Esophagus (tissue), 2 donors: Measurements from ENCODE around the gene PDGFA. TPM values are rescaled to one million over a fixed set of nuclear protein-coding genes. Genes with fewer than 3 reads are reported as not detected.

ENCODE experiments used
- H3K27ac ChIP-seq, 2 donors: one replicate each; pipeline ENCODE4 v1.5.1; 2013; ENCODE audit warnings: low read depth in 2 of 2, mild to moderate bottlenecking in 2 of 2, inconsistent platforms in 1 of 2, low read length in 1 of 2, moderate library complexity in 1 of 2
- H3K27me3 ChIP-seq, 2 donors: one replicate each; pipeline ENCODE4 v1.6.1; 2013; ENCODE audit warnings: low read length in 2 of 2, control low read depth in 1 of 2, mild to moderate bottlenecking in 1 of 2; ENCODE audit not compliant: insufficient read depth in 2 of 2, control insufficient read depth in 1 of 2
- H3K36me3 ChIP-seq, 2 donors: one replicate each; pipeline ENCODE4 v1.6.1; 2013; ENCODE audit warnings: low read length in 1 of 2; ENCODE audit not compliant: control insufficient read depth in 2 of 2, insufficient read depth in 2 of 2
- H3K4me1 ChIP-seq, 2 donors: one replicate each; pipeline ENCODE4 v1.6.1; 2013; ENCODE audit warnings: low read length in 1 of 2; ENCODE audit not compliant: control insufficient read depth in 2 of 2, insufficient read depth in 2 of 2
- H3K4me3 ChIP-seq, 2 donors: one replicate each; pipeline ENCODE4 v1.5.1; 2013; ENCODE audit warnings: low read length in 2 of 2, mild to moderate bottlenecking in 2 of 2, low read depth in 1 of 2, moderate library complexity in 1 of 2
- H3K9me3 ChIP-seq, 2 donors: one replicate each; pipeline ENCODE4 v1.6.1; 2013; ENCODE audit warnings: mild to moderate bottlenecking in 2 of 2, low read depth in 1 of 2, low read length in 1 of 2, moderate library complexity in 1 of 2; ENCODE audit not compliant: control insufficient read depth in 2 of 2, insufficient read depth in 1 of 2
- WGBS, 2 donors: extraction: QIAGEN DNeasy Blood & Tissue Kit; methylation state at CpG; one replicate each; pipeline ENCODE4 v1.1.7; 2013; 5-methylcytosine and 5-hydroxymethylcytosine counted together
- polyA plus RNA-seq, 2 donors: library from polyadenylated mRNA; stranded (reverse); fragments of 200-250 nt; gene quantifications; one replicate each; pipeline ENCODE4 v1.2.3, GENCODE V29; 2013
- donor health status: healthy with polysubstance abuse.
- donor health status: Bipolar disorder and iron deficiency.

Gene PDGFA
- polyA plus RNA-seq, 2 donors: 5.5 to 6.1 TPM

DNA sequence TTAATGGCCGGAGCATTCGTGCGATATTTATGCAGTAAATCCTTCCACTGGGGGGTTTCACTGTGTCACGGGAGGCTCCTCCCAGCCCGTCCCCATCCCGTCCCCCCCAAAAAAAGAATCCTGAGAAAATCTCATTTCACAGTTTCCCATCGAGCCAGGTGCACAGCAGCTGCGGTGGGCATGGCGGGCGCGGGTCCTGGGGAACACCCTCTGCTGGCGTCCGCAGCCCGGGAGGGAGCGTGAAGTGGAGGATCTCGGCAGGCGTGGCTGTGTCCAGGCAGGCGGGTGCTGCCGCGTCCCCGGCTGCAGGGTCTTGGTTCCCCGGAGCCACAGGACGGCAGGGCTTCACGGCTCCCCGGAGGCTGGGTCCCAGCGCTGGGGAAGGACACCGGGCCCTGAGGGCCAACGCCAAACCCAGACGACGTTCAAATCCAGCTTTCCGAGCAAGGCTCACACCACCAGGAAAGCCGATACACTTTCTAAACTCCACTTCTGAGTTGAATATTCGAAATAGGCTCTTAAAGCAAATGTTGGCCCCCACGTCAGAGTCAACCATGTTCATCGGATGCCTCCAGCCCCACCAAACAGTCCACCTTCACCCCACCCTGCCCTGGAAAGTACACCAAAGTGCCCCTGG is 55.7 kb downstream of the PDGFA start:
- WGBS, 2 donors: 91% methylated on average over 35 of the region's 35 CpGs
- Histone ChIP-seq H3K27ac (no peak overlapping the region), H3K27me3 (no peaks in the 10 kb centered on the region), H3K4me1 (peaks cover 0 to 2% of the 10 kb centered on the region in 2 donors), H3K9me3 (peaks cover 0 to 5% of the 10 kb centered on the region in 2 donors), H3K4me3 (no peak overlapping the region), H3K36me3 (no peaks in the 10 kb centered on the region)

DNA sequence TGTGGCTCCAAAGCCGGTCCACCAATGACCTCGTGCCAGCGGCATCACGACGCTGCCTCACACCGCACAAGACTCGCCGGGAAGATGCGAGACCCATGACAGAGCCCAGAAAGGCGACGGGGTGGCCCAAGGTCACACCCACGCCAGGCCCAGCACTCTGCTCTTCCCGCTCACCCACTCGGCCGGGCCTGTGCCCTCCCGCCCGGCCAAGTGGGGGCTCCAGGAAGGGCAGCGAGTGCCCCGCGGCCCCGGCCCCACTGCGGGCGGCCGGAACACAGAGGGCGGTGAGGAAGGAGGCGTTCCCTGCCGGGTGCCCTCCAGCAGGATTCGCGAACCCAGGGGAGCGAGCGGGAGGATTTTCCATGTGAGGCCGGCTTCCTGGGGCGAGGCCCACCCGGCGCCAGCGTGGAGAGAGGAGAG is 56.3 kb downstream of the PDGFA start:
- peaks cover 0 to 2% of the 10 kb centered on the region in 2 donors for H3K4me1 ChIP-seq
- no peak overlapping the region for H3K27ac ChIP-seq
- peaks cover 0 to 5% of the 10 kb centered on the region in 2 donors for H3K9me3 ChIP-seq
- H3K4me3 ChIP-seq: no peak overlapping the region
- H3K27me3 ChIP-seq: no peaks in the 10 kb centered on the region
- no peaks in the 10 kb centered on the region for H3K36me3 ChIP-seq
- WGBS, 2 donors: 93 to 94% methylated on average over 36 of the region's 36 CpGs

DNA sequence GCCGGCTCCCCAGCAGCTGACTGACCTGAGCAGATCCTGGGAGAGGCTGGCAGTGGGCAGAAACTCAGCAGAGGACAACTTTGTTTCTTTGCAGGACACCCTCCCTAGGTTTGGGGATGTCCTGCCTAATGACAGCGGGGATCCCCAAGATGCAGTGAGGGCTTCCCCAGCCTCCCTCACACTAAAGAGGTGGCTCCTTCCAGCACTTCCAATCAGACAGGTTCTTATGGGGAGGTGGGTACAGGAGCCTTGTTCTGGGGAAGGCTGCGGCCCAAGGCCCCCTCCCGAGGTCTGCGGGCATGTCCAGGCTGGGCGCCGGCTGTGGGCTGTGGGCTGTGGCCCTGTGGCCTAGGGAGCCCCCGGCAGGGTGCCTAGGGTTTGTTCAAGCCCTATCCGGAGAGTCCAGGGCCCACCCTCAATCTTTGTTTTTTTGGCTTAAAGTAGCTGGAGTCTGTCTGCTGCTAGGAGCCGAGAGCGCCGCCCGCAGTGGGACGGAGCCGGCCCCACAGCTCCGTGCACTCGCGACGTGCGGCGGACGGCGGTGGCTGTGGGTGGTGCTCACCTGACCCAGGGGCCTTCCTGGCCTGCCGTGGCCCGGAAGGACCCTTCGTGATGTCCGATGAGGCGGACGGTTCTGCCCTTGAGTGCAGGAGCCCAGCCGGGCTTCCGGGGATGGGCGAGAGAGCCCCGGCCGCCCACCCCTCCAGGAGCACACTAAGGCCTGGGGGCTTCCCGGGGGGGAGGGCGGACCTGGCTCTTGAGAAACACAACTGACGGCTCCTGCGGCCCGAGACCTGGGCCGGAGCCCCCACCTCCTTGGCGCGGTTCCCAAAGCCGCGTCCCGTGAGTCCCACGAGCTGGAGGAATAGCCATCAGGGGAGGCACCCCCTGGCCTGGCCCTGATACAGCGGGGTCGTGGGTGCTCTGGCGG is 57.2 kb downstream of the PDGFA start:
- H3K27me3 ChIP-seq: no peaks in the 10 kb centered on the region
- peaks cover 0 to 2% of the 10 kb centered on the region in 2 donors for H3K4me1 ChIP-seq
- peaks cover 0 to 3% of the 10 kb centered on the region in 2 donors for H3K9me3 ChIP-seq
- no peak overlapping the region for H3K27ac ChIP-seq
- no peaks in the 10 kb centered on the region for H3K36me3 ChIP-seq
- no peak overlapping the region for H3K4me3 ChIP-seq
- WGBS, 2 donors: 89 to 91% methylated on average over 49 of the region's 49 CpGs

DNA sequence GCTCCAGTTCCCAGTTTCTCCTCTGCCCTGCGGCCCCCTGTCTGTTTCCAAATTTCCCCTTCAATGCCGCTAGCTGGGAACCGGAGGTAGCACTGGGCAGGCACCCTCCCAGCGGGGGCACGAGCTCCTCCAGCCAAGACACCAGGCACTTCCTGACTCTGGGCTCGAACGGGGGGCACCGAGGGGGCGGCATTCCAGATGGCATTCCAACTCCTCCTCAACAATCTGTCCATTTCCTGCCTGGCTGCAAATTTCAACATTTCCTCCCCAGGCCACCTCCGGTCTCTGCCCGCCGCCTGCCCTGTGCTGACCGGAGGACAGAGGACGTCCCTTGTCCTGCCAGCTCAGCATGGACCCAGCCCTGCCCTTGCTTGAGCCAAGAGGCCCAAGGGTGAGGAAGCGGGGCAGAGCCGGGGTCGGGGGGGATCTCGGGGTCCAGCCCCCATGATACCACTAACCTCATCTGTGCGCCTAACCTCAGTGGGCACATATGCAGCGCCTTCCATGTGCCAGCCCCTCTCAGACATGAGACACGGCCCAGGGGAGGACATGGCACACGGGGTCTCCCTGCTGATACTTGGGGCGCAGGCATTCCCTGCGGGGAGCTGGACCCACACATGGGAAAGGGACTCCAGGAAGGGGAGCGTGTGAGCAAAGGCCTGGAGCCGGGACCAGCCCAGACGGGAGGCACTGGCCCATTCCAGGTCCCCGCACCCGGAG is 58.0 kb downstream of the PDGFA start:
- 82 to 85% methylated on average over 29 of the region's 29 CpGs for WGBS, 2 donors
- no peaks in the 10 kb centered on the region for H3K27me3 ChIP-seq
- H3K4me1 ChIP-seq: peaks cover 0 to 2% of the 10 kb centered on the region in 2 donors
- H3K4me3 ChIP-seq: no peak overlapping the region
- no peaks in the 10 kb centered on the region for H3K36me3 ChIP-seq
- H3K9me3 ChIP-seq: no peaks in the 10 kb centered on the region
- no peak overlapping the region for H3K27ac ChIP-seq

DNA sequence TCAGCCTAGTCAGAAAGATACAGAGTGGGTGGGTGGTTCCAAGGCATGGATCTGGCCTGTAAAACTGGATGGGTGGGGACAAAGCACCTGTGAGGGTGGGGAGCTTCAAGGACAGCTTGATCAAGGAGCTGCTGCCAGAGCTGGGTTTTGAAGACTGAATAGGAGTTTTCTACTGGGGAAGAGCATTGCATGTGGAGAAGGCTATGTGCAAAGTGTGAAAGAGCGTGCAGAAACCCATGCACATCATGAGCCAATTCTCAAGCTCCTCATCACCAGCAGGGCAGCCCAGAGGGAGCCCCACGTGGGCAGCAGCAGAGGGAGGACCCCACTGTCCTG is 58.6 kb downstream of the PDGFA start:
- no peak overlapping the region for H3K4me3 ChIP-seq
- H3K4me1 ChIP-seq: peaks cover 0 to 2% of the 10 kb centered on the region in 2 donors
- H3K27ac ChIP-seq: no peak overlapping the region
- WGBS, 2 donors: 58 to 74% methylated on average over 2 of the region's 2 CpGs
- no peaks in the 10 kb centered on the region for H3K27me3 ChIP-seq
- no peaks in the 10 kb centered on the region for H3K36me3 ChIP-seq
- H3K9me3 ChIP-seq: no peaks in the 10 kb centered on the region

DNA sequence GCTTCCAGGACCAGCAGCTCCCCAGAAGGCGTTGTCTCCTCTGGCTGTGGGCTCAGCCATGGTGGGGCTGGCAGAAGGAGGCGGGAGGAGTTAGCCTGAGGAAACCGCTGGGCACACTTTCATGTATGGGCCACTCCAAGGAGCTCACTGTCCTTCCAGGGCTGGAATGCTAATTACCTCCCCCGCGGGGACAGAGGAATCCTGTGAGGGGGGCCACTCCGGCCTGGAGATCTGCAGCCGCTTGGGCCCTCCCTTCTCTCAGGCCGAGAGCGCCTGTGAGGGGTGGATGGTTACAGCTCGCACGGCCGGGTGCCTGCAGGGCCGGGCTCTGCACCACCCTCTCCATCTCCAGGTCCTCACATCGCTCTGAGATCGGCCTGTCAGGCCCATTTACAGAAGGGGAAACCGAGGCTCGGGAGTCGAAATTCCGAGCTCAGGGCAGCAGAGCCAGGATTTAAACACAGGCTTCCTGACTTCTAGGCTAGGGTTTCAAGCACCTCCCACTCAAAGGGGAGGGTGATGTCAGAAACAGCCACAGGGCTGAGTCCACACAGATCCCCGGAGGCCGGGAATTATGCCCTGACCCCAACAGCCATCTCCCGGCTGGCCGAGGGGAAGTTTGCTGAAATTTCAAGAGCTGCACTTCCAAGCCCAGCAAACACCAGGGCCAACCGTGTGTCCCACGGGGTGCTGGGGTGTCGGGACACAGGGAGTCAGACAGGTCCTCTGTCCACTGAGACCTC is 59.1 kb downstream of the PDGFA start:
- H3K36me3 ChIP-seq: no peaks in the 10 kb centered on the region
- H3K4me1 ChIP-seq: peaks cover 0 to 2% of the 10 kb centered on the region in 2 donors
- no peak overlapping the region for H3K4me3 ChIP-seq
- no peaks in the 10 kb centered on the region for H3K27me3 ChIP-seq
- no peak overlapping the region for H3K27ac ChIP-seq
- 52% methylated on average over 26 of the region's 26 CpGs for WGBS, 2 donors
- no peaks in the 10 kb centered on the region for H3K9me3 ChIP-seq

DNA sequence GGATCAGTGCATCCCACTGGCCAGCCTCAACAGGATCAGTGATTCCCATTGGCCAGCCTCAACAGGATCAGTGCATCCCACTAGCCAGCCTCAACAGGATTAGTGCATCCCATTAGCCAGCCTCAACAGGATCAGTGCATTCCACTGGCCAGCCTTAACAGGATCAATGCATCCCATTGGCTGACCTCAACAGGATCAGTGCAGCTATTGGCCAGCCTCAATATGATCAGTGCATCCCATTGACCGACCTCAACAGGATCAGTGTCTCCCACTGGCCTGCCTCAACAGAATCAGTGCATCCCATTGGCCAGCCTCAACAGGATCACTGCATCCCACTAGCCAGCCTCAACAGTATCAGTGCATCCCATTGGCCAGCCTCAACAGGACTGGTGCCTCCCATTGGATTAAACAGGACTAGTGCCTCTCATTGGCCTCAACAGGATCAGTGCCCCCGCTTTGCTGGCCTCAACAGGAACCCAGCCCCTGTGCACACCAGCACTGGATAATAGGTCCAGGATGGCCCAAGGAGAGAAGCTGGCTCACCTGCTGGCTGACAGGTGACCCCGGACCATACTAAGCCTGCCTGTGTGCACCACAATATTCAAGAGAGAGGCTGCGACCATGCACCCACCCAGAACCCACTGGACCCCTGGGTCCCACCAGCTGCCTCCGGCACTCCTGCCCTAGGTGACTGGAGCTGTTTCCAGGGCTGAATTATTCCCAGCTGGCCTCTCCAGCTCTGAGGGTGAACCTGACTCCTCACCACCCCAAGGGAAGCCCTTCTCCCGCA is 59.9 kb downstream of the PDGFA start:
- Histone ChIP-seq H3K9me3 (no peaks in the 10 kb centered on the region), H3K36me3 (no peaks in the 10 kb centered on the region), H3K27me3 (no peaks in the 10 kb centered on the region), H3K4me1 (peaks cover 0 to 2% of the 10 kb centered on the region in 2 donors), H3K27ac (no peak overlapping the region), H3K4me3 (no peak overlapping the region)
- 85 to 86% methylated on average over 6 of the region's 6 CpGs for WGBS, 2 donors

DNA sequence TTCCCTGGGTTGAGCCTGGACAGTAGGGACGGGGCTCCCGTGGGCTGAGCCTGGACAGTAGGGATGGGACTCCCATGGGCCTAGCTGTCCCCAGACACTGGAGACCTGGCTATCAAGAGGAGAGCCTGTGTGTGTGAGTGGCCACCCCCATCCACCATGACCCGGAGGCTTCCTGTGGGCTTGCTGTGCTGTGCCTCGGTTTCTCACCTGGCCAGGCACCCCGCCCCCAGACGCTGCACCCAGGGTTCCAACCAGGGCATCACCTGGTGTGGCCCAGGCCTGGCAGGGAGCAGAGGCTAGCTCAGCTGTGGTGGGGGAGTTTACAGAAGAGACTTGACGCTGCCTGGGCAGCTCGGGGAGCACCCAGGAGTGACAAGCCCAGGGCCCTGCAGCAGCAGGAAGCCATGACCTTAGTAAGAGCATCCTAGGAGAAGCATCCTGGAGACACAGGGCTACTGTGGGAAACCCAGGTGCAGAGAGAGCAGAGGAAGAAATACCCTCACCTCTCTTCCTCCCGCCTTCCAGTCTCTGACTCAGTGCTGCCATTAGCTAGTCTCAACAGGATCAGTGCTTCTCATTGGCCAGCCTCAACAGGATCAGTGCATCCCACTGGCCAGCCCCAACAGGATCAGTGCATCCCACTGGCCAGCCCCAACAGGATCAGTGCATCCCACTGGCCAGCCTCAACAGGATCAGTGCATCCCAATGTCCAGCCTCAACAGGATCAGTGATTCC is 61.0 kb downstream of the PDGFA start:
- Histone ChIP-seq H3K4me3 (no peak overlapping the region), H3K36me3 (no peaks in the 10 kb centered on the region), H3K4me1 (no peaks in the 10 kb centered on the region), H3K27me3 (no peaks in the 10 kb centered on the region), H3K9me3 (no peaks in the 10 kb centered on the region), H3K27ac (no peak overlapping the region)
- 91 to 95% methylated on average over 9 of the region's 9 CpGs for WGBS, 2 donors
